Amygdala (tissue), 56 donors: Measurements from ENCODE around the gene HIVEP3.

Experiments
- DNase-seq, 56 donors: peaks; one replicate each; lab custom pipeline; 2025; lab: John Stamatoyannopoulos, UW

HIVEP3 gene

GRCh38 chr1:41894808-41895483 lies 23.8 kb downstream of the HIVEP3 start:
- no peak for DNase-seq

DNA sequence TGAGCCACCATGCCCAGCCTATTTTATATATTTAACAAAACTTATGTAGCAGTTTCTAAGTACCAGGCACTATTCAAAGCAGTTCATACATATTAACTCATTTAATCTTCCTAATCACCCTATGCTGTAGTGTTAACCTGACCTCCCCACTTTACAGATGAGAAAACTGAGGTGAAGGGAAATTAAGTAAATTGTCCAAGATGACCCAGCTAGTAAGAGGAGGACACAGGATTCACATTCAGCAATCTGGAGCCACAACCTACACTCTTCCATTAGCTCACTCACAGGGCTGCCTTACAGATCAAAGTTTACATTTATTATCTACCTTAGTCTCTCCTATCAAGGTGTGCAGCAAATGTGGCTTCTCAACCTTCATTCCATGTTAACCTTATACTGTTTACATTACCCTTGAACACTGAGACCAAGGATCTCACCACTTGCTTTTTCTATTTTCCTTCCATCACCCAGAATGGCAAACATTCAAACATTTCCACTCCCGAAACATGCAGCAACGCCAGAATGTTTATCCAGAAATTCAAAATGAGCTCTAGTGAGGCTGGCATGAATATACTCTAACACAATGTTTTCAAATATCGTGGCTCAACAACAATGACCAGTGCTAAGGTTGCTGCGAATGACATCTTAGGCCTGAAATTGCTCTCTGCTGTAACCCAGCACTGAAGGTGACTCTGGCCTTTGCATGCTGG lies 24.5 kb downstream of the HIVEP3 start:
- DNase-seq, result no peak

GRCh38 chr1:41892301-41892781 lies 26.4 kb downstream of the HIVEP3 start:
- DNase-seq, result no peak

DNA sequence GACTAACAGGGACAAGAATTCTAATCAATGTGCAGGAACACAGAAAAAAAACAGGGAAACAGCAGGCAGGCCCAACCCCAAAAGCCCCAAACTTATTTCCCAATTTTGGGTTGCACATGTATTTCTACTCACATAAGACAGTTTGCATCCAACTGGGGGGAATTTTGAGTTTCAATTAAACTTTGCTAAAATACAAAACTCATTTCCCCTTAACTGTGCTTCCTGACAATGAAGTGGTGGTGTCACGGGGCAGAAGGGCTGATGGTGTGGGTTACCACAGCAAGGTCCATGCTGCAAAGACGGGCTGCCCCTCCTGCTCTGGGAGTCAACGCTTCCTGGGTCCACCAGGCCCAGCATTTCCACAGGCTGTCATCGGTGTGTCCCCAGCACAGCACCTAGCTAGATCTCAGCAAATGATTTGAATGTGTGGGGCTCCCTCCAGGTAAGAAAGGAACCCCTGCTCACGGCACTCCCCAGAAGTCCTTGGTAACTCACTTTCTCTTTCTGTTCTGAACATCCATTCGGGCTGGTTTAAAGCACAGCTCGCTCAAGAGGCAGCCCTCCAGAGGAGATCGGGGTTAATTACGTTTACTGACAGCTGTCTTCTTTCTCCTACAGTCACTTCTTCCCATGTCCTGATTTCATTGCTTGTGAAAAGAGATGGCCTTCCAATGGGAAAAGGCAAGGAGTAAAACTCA lies 27.4 kb downstream of the HIVEP3 start:
- DNase-seq, result peak in 3 of 56 donors; percentile 12 to 35 (median 27)

DNA sequence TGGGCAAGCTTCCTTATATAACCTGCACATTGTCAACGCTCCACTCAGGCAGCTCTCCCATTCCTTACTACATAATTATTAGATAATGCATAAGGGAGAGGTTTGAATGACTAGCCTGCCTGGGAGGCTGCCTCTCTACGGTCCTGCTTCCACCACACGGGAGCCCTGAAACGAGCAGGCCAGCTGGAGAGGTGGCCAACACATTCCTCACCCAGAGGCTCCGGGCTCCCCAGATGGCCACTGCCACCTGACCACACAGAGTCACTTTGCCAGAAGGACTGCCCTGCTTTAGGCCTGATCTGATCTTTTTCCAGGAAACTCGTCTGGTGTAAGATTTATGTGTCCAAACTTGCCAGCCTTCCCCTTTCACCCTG lies 27.9 kb downstream of the HIVEP3 start:
- peak in 10 of 56 donors; percentile 9 to 24 (median 14) for DNase-seq

DNA sequence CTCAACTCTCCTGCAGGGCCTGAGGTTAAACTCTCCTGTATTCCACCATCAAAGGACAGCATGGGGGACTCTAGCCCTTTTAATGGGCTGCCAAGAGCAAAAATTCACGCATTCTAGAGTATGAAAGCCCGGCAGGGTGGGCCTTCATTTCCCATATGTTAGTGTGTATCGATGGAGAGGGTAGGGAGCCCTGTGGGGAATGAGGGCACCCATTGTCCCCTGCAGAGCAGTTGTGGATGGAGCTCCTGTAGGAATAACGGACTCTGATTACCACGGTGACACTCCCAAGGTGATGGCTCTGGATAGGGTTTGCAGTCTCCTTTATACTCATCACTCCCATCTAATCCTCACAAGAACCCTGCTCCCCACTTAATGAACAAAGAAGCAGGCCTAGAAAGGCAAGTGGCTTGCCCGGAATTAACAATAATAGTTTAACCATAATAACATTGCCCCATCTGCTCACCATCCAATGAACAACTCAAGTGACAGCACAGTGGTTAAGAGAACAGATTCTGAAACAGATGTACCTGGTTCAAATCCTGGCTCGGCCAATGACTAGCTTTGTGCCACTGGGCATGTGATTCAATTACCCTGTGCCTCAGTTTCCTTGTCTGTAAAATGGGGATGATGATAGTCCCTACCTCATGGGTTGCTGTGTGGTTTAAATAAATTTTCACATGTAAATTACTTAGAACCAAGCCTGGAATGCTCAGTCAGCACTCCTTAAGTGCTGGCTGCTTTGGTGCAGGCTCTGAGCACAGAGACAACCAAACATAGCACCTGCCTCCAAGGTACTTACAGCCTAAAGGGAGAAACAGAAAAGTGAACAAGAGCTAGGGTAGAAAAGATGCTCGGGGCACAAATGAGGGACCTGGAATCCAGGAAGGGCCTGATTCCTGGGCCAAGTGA lies 29.0 kb downstream of the HIVEP3 start:
- no peak for DNase-seq

DNA sequence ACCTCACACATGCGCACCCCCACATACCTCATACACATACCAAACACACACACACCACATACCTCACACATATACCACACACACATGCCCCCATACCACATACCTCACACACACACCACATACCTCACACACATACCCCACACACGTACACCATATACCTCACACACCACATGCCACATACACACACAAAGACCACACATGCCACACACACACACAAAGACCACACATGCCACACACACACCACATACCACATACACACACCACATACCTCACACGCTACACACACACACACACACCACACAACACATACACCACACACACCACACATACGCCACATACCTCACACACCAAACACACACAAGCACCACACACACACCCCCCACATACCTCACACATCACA lies 30.0 kb downstream of the HIVEP3 start:
- no peak for DNase-seq

GRCh38 chr1:41887365-41887764 lies 31.4 kb downstream of the HIVEP3 start:
- no peak for DNase-seq

DNA sequence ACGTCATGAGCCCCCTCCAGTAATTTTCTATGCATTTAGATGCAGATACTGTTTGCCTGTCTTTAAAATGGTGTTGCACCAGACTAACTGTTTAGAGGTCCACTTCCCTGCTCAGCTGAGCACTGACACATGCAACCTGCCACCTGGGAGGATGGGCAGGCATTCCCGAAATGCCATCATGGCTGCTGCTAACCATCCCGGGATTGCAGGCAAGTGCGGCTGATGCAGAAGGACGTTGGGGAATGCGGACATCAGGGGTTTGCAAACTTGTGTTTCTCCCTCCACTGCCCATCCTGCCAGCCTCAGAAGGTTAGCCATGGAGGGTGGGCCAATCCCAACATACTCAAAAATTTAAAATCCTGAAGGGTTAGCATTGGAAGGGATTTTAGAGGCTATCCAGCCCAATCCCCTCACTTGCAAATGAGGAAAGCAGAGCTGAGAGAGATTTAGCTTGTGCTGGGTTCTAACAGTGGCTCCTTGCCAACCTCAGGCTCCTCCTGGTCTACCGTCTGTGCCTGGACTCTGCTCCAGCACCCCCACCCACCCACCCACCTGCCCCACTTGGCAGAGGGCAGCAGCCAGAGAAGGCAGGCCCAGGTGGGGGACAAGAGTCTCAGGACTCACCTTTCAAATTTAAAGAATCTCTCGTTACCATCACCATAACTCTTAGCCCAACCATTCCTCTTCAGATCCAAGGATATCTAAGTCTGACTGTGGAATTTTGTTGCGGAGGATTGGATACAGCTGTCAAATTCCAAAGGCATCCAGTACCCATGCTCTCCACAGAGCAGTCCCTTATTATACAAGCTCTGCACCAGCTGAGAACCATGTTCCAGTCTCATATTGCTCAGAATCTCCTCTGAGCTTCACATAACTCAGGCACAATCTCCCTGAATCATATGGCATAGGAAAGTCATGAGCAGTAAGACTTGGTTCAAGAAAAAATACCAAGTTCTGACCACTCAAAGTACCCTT lies 34.2 kb downstream of the HIVEP3 start:
- no peak for DNase-seq

GRCh38 chr1:41883507-41883906 lies 35.2 kb downstream of the HIVEP3 start:
- DNase-seq, result no peak

DNA sequence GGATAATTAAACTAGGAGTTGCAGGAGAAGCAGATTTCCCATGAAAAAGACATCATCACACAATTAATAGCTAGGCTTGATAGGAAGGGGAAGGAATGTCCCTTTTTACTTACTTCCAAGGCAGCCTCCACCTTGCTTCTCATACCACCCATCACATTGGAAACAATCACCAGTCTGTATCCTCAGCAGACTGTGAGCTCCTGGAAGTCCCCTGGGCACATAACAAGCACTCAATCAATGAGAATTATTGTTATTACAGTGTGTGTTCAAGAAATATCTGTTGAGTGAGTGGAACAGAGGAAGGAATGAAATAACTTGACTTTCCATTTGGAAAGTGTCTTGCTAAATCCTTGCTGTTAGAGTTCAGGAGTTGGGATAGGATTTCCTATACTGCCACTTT lies 36.2 kb downstream of the HIVEP3 start:
- DNase-seq, result no peak

- DNase-seq, result no peak
Observed at GRCh38 chr1:41882068-41882477, 36.6 kb downstream of the HIVEP3 start.

GRCh38 chr1:41880950-41881885 lies 37.5 kb downstream of the HIVEP3 start:
- no peak for DNase-seq

GRCh38 chr1:41880261-41880660 lies 38.5 kb downstream of the HIVEP3 start:
- no peak for DNase-seq

GRCh38 chr1:41879617-41880016 lies 39.1 kb downstream of the HIVEP3 start:
- no peak for DNase-seq

- DNase-seq, result no peak
Observed at GRCh38 chr1:41878911-41879310, 39.8 kb downstream of the HIVEP3 start.

DNA sequence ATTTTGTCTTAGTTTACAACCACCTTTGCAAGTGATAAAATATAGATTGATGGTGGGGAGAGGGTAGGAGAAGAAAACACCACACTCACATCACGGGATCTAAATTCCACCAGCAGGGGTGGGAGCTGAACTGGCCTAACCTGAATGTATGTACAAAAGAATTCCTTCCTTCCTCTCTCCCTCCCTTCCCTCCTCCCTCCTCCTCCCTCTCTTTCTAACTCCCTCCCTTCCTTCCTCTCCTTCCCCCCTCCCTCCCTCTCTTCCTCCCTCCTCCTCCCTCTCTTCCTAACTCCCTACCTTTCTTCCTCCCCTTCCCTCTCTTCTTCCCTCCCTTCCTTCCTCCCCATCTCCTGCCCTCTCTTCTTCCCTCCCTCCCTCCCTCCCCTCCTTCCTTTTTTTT lies 40.2 kb downstream of the HIVEP3 start:
- no peak for DNase-seq
